PC-3 (cell line): ENCODE measurements around the gene EREG. TPM values are rescaled to one million over a fixed set of nuclear protein-coding genes. Genes with fewer than 3 reads are reported as not detected.

Experiments
- ATAC-seq: fragments of 200-7000 bp; cut with Tn5 transposase; 2 replicates; pipeline ENCODE4 v1.9.1; 2020; ENCODE audit warnings: mild to moderate bottlenecking, moderate library complexity
- BruUV-seq: library from RNA; stranded (reverse); fragments of 400-500 nt; replicated peaks from 2 replicates; lab custom pipeline; 2021; lab: Mats Ljungman, UMichigan
- CTCF ChIA-PET: fragments of 300-600 bp; sonication (Branson Sonifier 250); formaldehyde crosslinking; loops from one replicate; lab custom pipeline; 2022; ENCODE audit warnings: antibody characterized with exemption; lab: Charles Lee
- POLR2A ChIA-PET: fragments of 300-600 bp; sonication (Branson Sonifier 250); formaldehyde crosslinking; loops from one replicate; lab custom pipeline; 2022; ENCODE audit warnings: antibody characterized with exemption; ENCODE audit not compliant: unreplicated experiment; lab: Charles Lee
- DNase-seq: peaks from one replicate; pipeline ENCODE4 v3.0.0-alpha.2; 2015
- H2AFZ ChIP-seq: fragments of 300-600 bp; sonication (generic); 2 replicates; pipeline ENCODE4 v1.6.0; 2016; ENCODE audit warnings: antibody characterized with exemption, low read length
- H3F3A ChIP-seq: fragments of 300-600 bp; sonication (generic); one replicate; pipeline ENCODE4 v1.6.0; 2017; ENCODE audit warnings: antibody characterized with exemption, low read length, control low read depth, mild to moderate bottlenecking; ENCODE audit not compliant: unreplicated experiment
- H3K27ac ChIP-seq: fragments of 300-600 bp; sonication (generic); 2 replicates; pipeline ENCODE4 v1.5.1; 2016; ENCODE audit warnings: mild to moderate bottlenecking, low read length
- H3K27me3 ChIP-seq: fragments of 300-600 bp; sonication (generic); 2 replicates; pipeline ENCODE4 v1.6.1; 2016; ENCODE audit warnings: low read length, mixed read lengths
- H3K36me3 ChIP-seq: fragments of 300-600 bp; sonication (generic); 2 replicates; pipeline ENCODE4 v1.6.1; 2016; ENCODE audit warnings: low read depth, mixed run types, low read length, mixed read lengths
- H3K4me1 ChIP-seq: fragments of 300-600 bp; sonication (generic); 2 replicates; pipeline ENCODE4 v1.5.1; 2016; ENCODE audit warnings: low read length; ENCODE audit not compliant: insufficient read depth
- H3K4me2 ChIP-seq: fragments of 300-600 bp; sonication (generic); 2 replicates; pipeline ENCODE4 v1.6.0; 2016; ENCODE audit warnings: low read length
- H3K4me3 ChIP-seq: fragments of 300-600 bp; sonication (generic); 2 replicates; pipeline ENCODE4 v1.5.1; 2016; ENCODE audit warnings: mild to moderate bottlenecking, low read length, mixed read lengths
- H3K79me2 ChIP-seq: fragments of 300-600 bp; sonication (generic); 2 replicates; pipeline ENCODE4 v1.6.1; 2017; ENCODE audit warnings: low read length, mixed read lengths
- H3K9ac ChIP-seq: fragments of 300-600 bp; sonication (generic); 2 replicates; pipeline ENCODE4 v1.6.0; 2016; ENCODE audit warnings: mild to moderate bottlenecking, low read length
- H3K9me2 ChIP-seq: fragments of 300-600 bp; sonication (generic); replicated peaks from 2 replicates; pipeline ENCODE4 v1.6.1; 2016; ENCODE audit warnings: mixed run types, low read length, mixed read lengths
- H3K9me3 ChIP-seq: fragments of 300-600 bp; sonication (generic); 2 replicates; pipeline ENCODE4 v1.6.1; 2016; ENCODE audit warnings: low read length, mixed read lengths
- H4K20me1 ChIP-seq: fragments of 300-600 bp; sonication (generic); 2 replicates; pipeline ENCODE4 v1.6.1; 2016; ENCODE audit warnings: low read length, mixed read lengths
- CTCF ChIP-seq: fragments of 300-600 bp; sonication (generic); conservative IDR thresholded peaks from 2 replicates; pipeline ENCODE4 v1.5.1; 2017; ENCODE audit warnings: antibody characterized with exemption, low read depth, mild to moderate bottlenecking, low read length
- EZH2 ChIP-seq: fragments of 300-600 bp; sonication (generic); IDR thresholded peaks from one replicate; pipeline ENCODE4 v1.6.1; 2017; ENCODE audit warnings: antibody characterized with exemption, mild to moderate bottlenecking, low read length; ENCODE audit not compliant: unreplicated experiment
- EZH2phosphoT487 ChIP-seq: fragments of 300-600 bp; sonication (generic); IDR thresholded peaks from 2 replicates; pipeline ENCODE4 v1.6.1; 2018; ENCODE audit warnings: mild to moderate bottlenecking, antibody characterized with exemption, low read length, borderline replicate concordance
- intact Hi-C: fragments of 100-400 bp; cut with micrococcal nuclease; formaldehyde crosslinking; loops from 2 replicates; pipeline ENCODE4 v1.9.0; 2023
- total RNA-seq: library from RNA; depleted of rRNA; stranded (reverse); fragments of >200 nt; gene quantifications from 2 replicates; pipeline ENCODE4 v1.2.3, GENCODE V29; 2014

Gene EREG
- total RNA-seq, 1 experiment from 2014 or later, result 2.2 TPM

GRCh38 chr4:74423104-74423503 is 58.2 kb downstream of the EREG start:
- ATAC-seq, result peak; percentile 75
- intact Hi-C loops, result no loop called here
- no peak overlapping the region for H2AFZ ChIP-seq
- TF ChIP-seq EZH2 (no peak), EZH2phosphoT487 (no peak), CTCF (no peak)
- no peaks in the 10 kb centered on the region for H3K9me3 ChIP-seq
- H3K36me3 ChIP-seq, result no peaks in the 10 kb centered on the region
- H3K9ac ChIP-seq, result no peak overlapping the region
- no peaks in the 10 kb centered on the region for H3K79me2 ChIP-seq
- no peak overlapping the region for H3K4me2 ChIP-seq
- H3K4me1 ChIP-seq, result peaks cover 27% of the 10 kb centered on the region
- CTCF ChIA-PET, result interaction anchor here (0.6 kb wide), 1 partner anchor 31 kb away, joined by 5 read pairs; no protein-coding TSS in a partner anchor
- 0 out of 2 replicates have a peak overlapping the region, but pooled peaks have one; percentile 5 for H3K27ac ChIP-seq
- no peaks in the 10 kb centered on the region for H3K27me3 ChIP-seq
- H3K9me2 ChIP-seq, result no peaks in the 10 kb centered on the region
- POLR2A ChIA-PET, result no interaction called here
- no peak overlapping the region for H3K4me3 ChIP-seq
- DNase-seq, result peak; percentile 46
- H3F3A ChIP-seq, result no peaks in the 10 kb centered on the region
- no peaks in the 10 kb centered on the region for H4K20me1 ChIP-seq
- BruUV-seq, result no TSS peak

GRCh38 chr4:74424111-74424510 is 59.2 kb downstream of the EREG start:
- no peaks in the 10 kb centered on the region for H3K9me2 ChIP-seq
- H3K27me3 ChIP-seq, result no peaks in the 10 kb centered on the region
- H4K20me1 ChIP-seq, result no peaks in the 10 kb centered on the region
- no peaks in the 10 kb centered on the region for H3F3A ChIP-seq
- H3K4me1 ChIP-seq, result peaks cover 25% of the 10 kb centered on the region
- ChIA-PET POLR2A (no interaction called here), CTCF (no interaction called here)
- H3K79me2 ChIP-seq, result no peaks in the 10 kb centered on the region
- H2AFZ ChIP-seq, result no peak overlapping the region
- no peak overlapping the region for H3K9ac ChIP-seq
- DNase-seq (no peak), ATAC-seq (no peak)
- no peak overlapping the region for H3K4me3 ChIP-seq
- no peak overlapping the region for H3K4me2 ChIP-seq
- no peak for TF ChIP-seq CTCF
- TF ChIP-seq EZH2, result no peak
- no peak for TF ChIP-seq EZH2phosphoT487
- no TSS peak for BruUV-seq
- no peaks in the 10 kb centered on the region for H3K36me3 ChIP-seq
- intact Hi-C loops, result no loop called here
- no peak overlapping the region for H3K27ac ChIP-seq
- H3K9me3 ChIP-seq, result no peaks in the 10 kb centered on the region

GRCh38 chr4:74426101-74426500 is 61.2 kb downstream of the EREG start:
- DNase-seq (no peak), ATAC-seq (no peak)
- TF ChIP-seq CTCF, result no peak
- TF ChIP-seq EZH2phosphoT487, result no peak
- TF ChIP-seq EZH2, result no peak
- ChIA-PET CTCF (no interaction called here), POLR2A (no interaction called here)
- no TSS peak for BruUV-seq
- Histone ChIP-seq H3K36me3 (no peaks in the 10 kb centered on the region), H3K79me2 (no peaks in the 10 kb centered on the region), H3F3A (no peaks in the 10 kb centered on the region), H4K20me1 (no peaks in the 10 kb centered on the region), H3K9me2 (no peaks in the 10 kb centered on the region), H3K9me3 (no peaks in the 10 kb centered on the region), H2AFZ (no peak overlapping the region), H3K4me2 (no peak overlapping the region), H3K27ac (no peak overlapping the region), H3K9ac (no peak overlapping the region), H3K4me1 (peaks cover 29% of the 10 kb centered on the region), H3K4me3 (no peak overlapping the region), H3K27me3 (no peaks in the 10 kb centered on the region)
- intact Hi-C loops, result no loop called here
